H9 (cell line): Measurements from ENCODE around the gene PTCD2. TPM values are rescaled to one million over a fixed set of nuclear protein-coding genes. Genes with fewer than 3 reads are reported as not detected.
A peak's percentile ranks its signal among the peaks of the same experiment; 100 is the strongest.

Source experiments
- DNase-seq: peaks from one replicate; pipeline ENCODE4 v3.0.0-alpha.2; 2017
- H2AFZ ChIP-seq: one replicate; pipeline ENCODE4 v1.6.1; 2013; ENCODE audit warnings: mild to moderate bottlenecking, low read length, control low read depth, moderate library complexity
- H2AK5ac ChIP-seq: 2 replicates; pipeline ENCODE4 v1.6.1; 2013; ENCODE audit warnings: low read length, control low read depth, mixed read lengths; ENCODE audit not compliant: insufficient read length
- H2BK120ac ChIP-seq: one replicate; pipeline ENCODE4 v1.6.1; 2013; ENCODE audit warnings: low read depth, mild to moderate bottlenecking, low read length, control low read depth, inconsistent platforms; ENCODE audit not compliant: poor library complexity, severe bottlenecking
- H2BK12ac ChIP-seq: 2 replicates; pipeline ENCODE4 v1.6.1; 2013; ENCODE audit warnings: low read length, control low read depth, mixed read lengths, low read depth; ENCODE audit not compliant: insufficient read length
- H2BK15ac ChIP-seq: 2 replicates; pipeline ENCODE4 v1.6.1; 2013; ENCODE audit warnings: low read depth, low read length, control low read depth
- H2BK20ac ChIP-seq: one replicate; pipeline ENCODE4 v1.6.1; 2013; ENCODE audit warnings: low read depth, mild to moderate bottlenecking, low read length, control low read depth, inconsistent platforms; ENCODE audit not compliant: poor library complexity, severe bottlenecking
- H2BK5ac ChIP-seq: 2 replicates; pipeline ENCODE4 v1.6.1; 2013; ENCODE audit warnings: low read length, control low read depth, mixed read lengths; ENCODE audit not compliant: insufficient read length
- H3K14ac ChIP-seq: 2 replicates; pipeline ENCODE4 v1.6.1; 2013; ENCODE audit warnings: low read length, control low read depth; ENCODE audit not compliant: insufficient read depth
- H3K18ac ChIP-seq: 2 replicates; pipeline ENCODE4 v1.6.1; 2013; ENCODE audit warnings: low read depth, mild to moderate bottlenecking, mixed read lengths, low read length, control low read depth; ENCODE audit not compliant: insufficient read length
- H3K23ac ChIP-seq: 2 replicates; pipeline ENCODE4 v1.6.1; 2013; ENCODE audit warnings: low read length, control low read depth, mixed read lengths, low read depth; ENCODE audit not compliant: insufficient read length
- H3K23me2 ChIP-seq: 2 replicates; pipeline ENCODE4 v1.6.1; 2013; ENCODE audit warnings: low read depth, mild to moderate bottlenecking, mixed read lengths, low read length, control low read depth; ENCODE audit not compliant: insufficient read length, poor library complexity, severe bottlenecking
- H3K27ac ChIP-seq: 2 replicates; pipeline ENCODE4 v1.5.1; 2013; ENCODE audit warnings: low read length, control low read depth, mixed read lengths, low read depth; ENCODE audit not compliant: insufficient read length
- H3K27me3 ChIP-seq: 2 replicates; pipeline ENCODE4 v1.6.1; 2013; ENCODE audit warnings: low read length, control low read depth, inconsistent platforms; ENCODE audit not compliant: insufficient read depth
- H3K4ac ChIP-seq: 2 replicates; pipeline ENCODE4 v1.6.1; 2013; ENCODE audit warnings: low read depth, mild to moderate bottlenecking, control low read depth, inconsistent platforms, low read length, moderate library complexity
- H3K4me1 ChIP-seq: 2 replicates; pipeline ENCODE4 v1.6.1; 2013; ENCODE audit warnings: low read length, control low read depth, inconsistent platforms; ENCODE audit not compliant: insufficient read depth
- H3K4me2 ChIP-seq: 2 replicates; pipeline ENCODE4 v1.6.1; 2013; ENCODE audit warnings: low read length, control low read depth, mixed read lengths; ENCODE audit not compliant: insufficient read length, insufficient read depth
- H3K56ac ChIP-seq: 2 replicates; pipeline ENCODE4 v1.6.1; 2013; ENCODE audit warnings: low read depth, mild to moderate bottlenecking, mixed read lengths, low read length, control low read depth; ENCODE audit not compliant: insufficient read length
- H3K79me1 ChIP-seq: 2 replicates; pipeline ENCODE4 v1.6.1; 2013; ENCODE audit warnings: low read depth, mild to moderate bottlenecking, moderate library complexity, low read length, control low read depth, inconsistent platforms; ENCODE audit not compliant: insufficient read depth, poor library complexity, severe bottlenecking
- H3K79me2 ChIP-seq: 2 replicates; pipeline ENCODE4 v1.6.1; 2013; ENCODE audit warnings: low read length, control low read depth, inconsistent platforms; ENCODE audit not compliant: insufficient read depth
- H3K9ac ChIP-seq: 2 replicates; pipeline ENCODE4 v1.6.1; 2013; ENCODE audit warnings: low read length, control low read depth, mixed read lengths; ENCODE audit not compliant: insufficient read length; ENCODE audit errors: extremely low read depth
- H3K9me3 ChIP-seq: one replicate; pipeline ENCODE4 v1.6.1; 2013; ENCODE audit warnings: low read depth, low read length, inconsistent platforms; ENCODE audit not compliant: control insufficient read depth
- H3T11ph ChIP-seq: one replicate; pipeline ENCODE4 v1.6.1; 2013; ENCODE audit warnings: mild to moderate bottlenecking, low read length, control low read depth, inconsistent platforms
- H4K20me1 ChIP-seq: one replicate; pipeline ENCODE4 v1.6.1; 2013; ENCODE audit not compliant: control insufficient read depth, insufficient read length, insufficient read depth
- H4K5ac ChIP-seq: 2 replicates; pipeline ENCODE4 v1.6.1; 2013; ENCODE audit warnings: low read depth, mild to moderate bottlenecking, mixed read lengths, low read length, control low read depth; ENCODE audit not compliant: insufficient read length
- H4K8ac ChIP-seq: replicated peaks from 2 replicates; pipeline ENCODE4 v1.6.1; 2013; ENCODE audit warnings: low read length, control low read depth, mixed read lengths, low read depth; ENCODE audit not compliant: insufficient read length
- H4K91ac ChIP-seq: 2 replicates; pipeline ENCODE4 v1.6.1; 2013; ENCODE audit warnings: low read depth, mild to moderate bottlenecking, moderate library complexity, mixed read lengths, low read length, control low read depth; ENCODE audit not compliant: insufficient read length
- H3K27ac Mint-ChIP-seq, 3 experiments: 2 replicates in 2 of 3; 3 replicates in 1 of 3; pipeline ENCODE4 v1.8.0; 2020 to 2021; ENCODE audit warnings: mixed read lengths in 3 of 3, mild to moderate bottlenecking in 1 of 3, moderate library complexity in 1 of 3
- H3K27me3 Mint-ChIP-seq: 2 replicates; pipeline ENCODE4 v1.8.0; 2021; ENCODE audit warnings: low read depth, mild to moderate bottlenecking, moderate library complexity, mixed read lengths
- H3K36me3 Mint-ChIP-seq, 3 experiments: 2 replicates in 2 of 3; 3 replicates in 1 of 3; pipeline ENCODE4 v1.8.0; 2020 to 2021; ENCODE audit warnings: low read depth in 3 of 3, mixed read lengths in 3 of 3; ENCODE audit not compliant: insufficient read depth in 1 of 3
- H3K4me1 Mint-ChIP-seq, 2 experiments: 2 replicates each; pipeline ENCODE4 v1.8.0; 2020; ENCODE audit warnings: mixed read lengths in 2 of 2
- H3K4me3 Mint-ChIP-seq, 2 experiments: 2 replicates in 1 of 2; 3 replicates in 1 of 2; pipeline ENCODE4 v1.8.0; 2020 to 2021; ENCODE audit warnings: mild to moderate bottlenecking in 2 of 2, mixed read lengths in 2 of 2, moderate library complexity in 1 of 2
- H3K9me3 Mint-ChIP-seq, 2 experiments: 2 replicates in 1 of 2; 3 replicates in 1 of 2; pipeline ENCODE4 v1.8.0; 2020; ENCODE audit warnings: mild to moderate bottlenecking in 2 of 2, mixed read lengths in 2 of 2, moderate library complexity in 1 of 2
- whole genome bisulfite sequencing: extraction: QIAGEN DNeasy Blood & Tissue Kit; methylation state at CpG from one replicate; pipeline ENCODE4 v1.1.7; 2013; ENCODE audit warnings: missing lambda C conversion rate, low lambda C conversion rate, mixed read lengths; ENCODE audit not compliant: insufficient read length; ENCODE audit errors: extremely low coverage; 5-methylcytosine and 5-hydroxymethylcytosine counted together
- total RNA-seq: library from RNA; stranded (reverse); gene quantifications from 2 replicates; pipeline ENCODE4 v1.2.1, GENCODE V29; 2021
- TF ChIP-seq, protein P1 (sequence below): fragments of 200-600 bp; sonication (generic); conservative IDR thresholded peaks from 3 replicates; pipeline ENCODE4 v1.8.0; 2021; ENCODE audit warnings: antibody characterized with exemption, mild to moderate bottlenecking

The PTCD2 gene
- total RNA-seq, 1 experiment from 2014 or later, result 12.7 TPM

DNA sequence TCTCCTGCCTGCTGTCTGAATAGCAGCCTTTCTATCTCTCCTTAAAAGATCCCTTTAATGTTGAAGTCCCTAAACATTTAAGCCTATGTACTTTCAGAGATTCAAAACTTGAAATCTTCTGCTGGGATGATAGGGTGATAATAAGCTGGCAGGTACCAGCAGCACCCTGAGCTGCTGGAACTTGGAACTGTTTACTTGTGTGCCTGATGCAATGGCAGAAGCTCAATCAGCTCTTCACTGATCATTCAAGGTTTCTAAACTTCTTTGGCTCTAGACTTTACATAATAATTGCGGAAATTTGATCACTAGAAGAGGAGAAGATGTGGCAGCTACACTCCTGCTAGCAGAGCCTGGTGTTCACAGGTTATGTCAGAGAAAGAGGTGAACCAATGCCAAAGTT is 27.8 kb upstream of the PTCD2 start:
- Mint-ChIP-seq H3K36me3 (peaks cover 11 to 51% (median 41%) of the 10 kb centered on the region in 3 experiments), H3K4me3 (no peak overlapping the region), H3K4me1 (peaks cover 12% of the 10 kb centered on the region in 2 experiments), H3K27me3 (no peaks in the 10 kb centered on the region), H3K9me3 (no peaks in the 10 kb centered on the region), H3K27ac (peak overlapping the region in 2 of 3 experiments; percentile 31 to 93; a peak in 4 of 7 replicates)
- no peak overlapping the region for H3K4ac ChIP-seq
- DNase-seq, result no peak
- H2BK15ac ChIP-seq, result no peak overlapping the region
- no peaks in the 10 kb centered on the region for H3K79me1 ChIP-seq
- H2BK120ac ChIP-seq, result no peak overlapping the region
- no peaks in the 10 kb centered on the region for H3K23me2 ChIP-seq
- no peak overlapping the region for H3T11ph ChIP-seq
- TF ChIP-seq, protein P1, sequence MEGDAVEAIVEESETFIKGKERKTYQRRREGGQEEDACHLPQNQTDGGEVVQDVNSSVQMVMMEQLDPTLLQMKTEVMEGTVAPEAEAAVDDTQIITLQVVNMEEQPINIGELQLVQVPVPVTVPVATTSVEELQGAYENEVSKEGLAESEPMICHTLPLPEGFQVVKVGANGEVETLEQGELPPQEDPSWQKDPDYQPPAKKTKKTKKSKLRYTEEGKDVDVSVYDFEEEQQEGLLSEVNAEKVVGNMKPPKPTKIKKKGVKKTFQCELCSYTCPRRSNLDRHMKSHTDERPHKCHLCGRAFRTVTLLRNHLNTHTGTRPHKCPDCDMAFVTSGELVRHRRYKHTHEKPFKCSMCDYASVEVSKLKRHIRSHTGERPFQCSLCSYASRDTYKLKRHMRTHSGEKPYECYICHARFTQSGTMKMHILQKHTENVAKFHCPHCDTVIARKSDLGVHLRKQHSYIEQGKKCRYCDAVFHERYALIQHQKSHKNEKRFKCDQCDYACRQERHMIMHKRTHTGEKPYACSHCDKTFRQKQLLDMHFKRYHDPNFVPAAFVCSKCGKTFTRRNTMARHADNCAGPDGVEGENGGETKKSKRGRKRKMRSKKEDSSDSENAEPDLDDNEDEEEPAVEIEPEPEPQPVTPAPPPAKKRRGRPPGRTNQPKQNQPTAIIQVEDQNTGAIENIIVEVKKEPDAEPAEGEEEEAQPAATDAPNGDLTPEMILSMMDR, result no peak
- no peak overlapping the region for H2BK5ac ChIP-seq
- H3K9me3 ChIP-seq, result no peaks in the 10 kb centered on the region
- H2BK20ac ChIP-seq, result no peak overlapping the region
- H2AK5ac ChIP-seq, result no peak overlapping the region
- no peak overlapping the region for H3K18ac ChIP-seq
- no peaks in the 10 kb centered on the region for H3K79me2 ChIP-seq
- H3K56ac ChIP-seq, result no peak overlapping the region
- H2BK12ac ChIP-seq, result no peak overlapping the region
- no peak overlapping the region for H2AFZ ChIP-seq
- H3K14ac ChIP-seq, result no peak overlapping the region
- WGBS, result no CpG with 5 or more reads among the region's 1 CpG
- no peak overlapping the region for H3K9ac ChIP-seq
- no peak overlapping the region for H3K4me2 ChIP-seq
- H3K27me3 ChIP-seq, result no peaks in the 10 kb centered on the region
- no peak overlapping the region for H4K5ac ChIP-seq
- no peak overlapping the region for H3K23ac ChIP-seq
- H4K8ac ChIP-seq, result no peak overlapping the region
- H4K20me1 ChIP-seq, result no peaks in the 10 kb centered on the region
- H4K91ac ChIP-seq, result no peak overlapping the region
- H3K4me1 ChIP-seq, result 0 out of 2 replicates have a peak, but pooled peaks cover 3% of the 10 kb centered on the region
- H3K27ac ChIP-seq, result no peak overlapping the region
